ENCODE data around the gene IFNA2. TPM values are rescaled to one million over a fixed set of nuclear protein-coding genes. Genes with fewer than 3 reads are reported as not detected.
A peak's percentile ranks its signal among the peaks of the same experiment; 100 is the strongest.

Gene IFNA2
- total and polyA plus RNA-seq, 7 donors = not detected

GRCh38 chr9:21340735-21341134 lies 44.5 kb downstream of the IFNA2 start:
- no peak for TF ChIP-seq CTCF (IDR thresholded peaks at IDR 0.05)
- ATAC-seq = no peak
- Histone ChIP-seq H3K4me1 (no peaks in the 10 kb centered on the region), H3K27me3 (ENCODE audit: insufficient read depth in 3 of 3, low read length in 2 of 3) (no peaks in the 10 kb centered on the region), H3K9me3 (peaks cover 6% of the 10 kb centered on the region), H3K4me3 (no peak overlapping the region), H3K27ac (no peak overlapping the region), H3K36me3 (ENCODE audit: insufficient read depth in 1 of 2, low read depth in 1 of 2) (no peaks in the 10 kb centered on the region)
- 87 to 96% (median 95%) methylated on average over 4 of the region's 4 CpGs for WGBS, 3 donors
- intact Hi-C loops (cut with DNase I) = no loop called here
- no peak for DNase-seq

- H3K27ac ChIP-seq = no peak overlapping the region
- H3K36me3 ChIP-seq (ENCODE audit: insufficient read depth in 1 of 2, low read depth in 1 of 2) = peaks cover 6 to 8% of the 10 kb centered on the region in 2 donors
- no peak overlapping the region for H3K4me3 ChIP-seq
- DNase-seq = no peak
- H3K9me3 ChIP-seq = no peaks in the 10 kb centered on the region
- H3K27me3 ChIP-seq (ENCODE audit: insufficient read depth in 3 of 3, low read length in 2 of 3) = no peaks in the 10 kb centered on the region
- peaks cover 27% of the 10 kb centered on the region for H3K4me1 ChIP-seq
- ATAC-seq = no peak
- no peak for TF ChIP-seq CTCF (IDR thresholded peaks at IDR 0.05)
- intact Hi-C loops (cut with DNase I) = loop anchor here in 1 of 2 donors (10.0 kb wide), 1 partner anchor 458 kb away; no protein-coding TSS in a partner anchor
Measured at GRCh38 chr9:21336457-21336856, 48.7 kb downstream of the IFNA2 start.

GRCh38 chr9:21334701-21335632 lies 50.2 kb downstream of the IFNA2 start, which contains the start of gene KLHL9:
Gene KLHL9, minus strand, starts transcription at chr9:21335404. Its CDS starts 545 bp downstream, at chr9:21334859.
- intact Hi-C loops (cut with DNase I) = loop anchor here in 1 of 2 donors (10.0 kb wide), 1 partner anchor 460 kb away; no protein-coding TSS in a partner anchor
- DNase-seq (peak; percentile 93 to 97), ATAC-seq (peak; percentile 99 to 100 (median 99))
- H3K4me3 ChIP-seq = peak within 1 kb of the TSS; percentile 96
- H3K9me3 ChIP-seq = no peaks in the 10 kb centered on the region
- TF ChIP-seq CTCF (IDR thresholded peaks at IDR 0.05) = no peak
- H3K36me3 ChIP-seq (ENCODE audit: insufficient read depth in 1 of 2, low read depth in 1 of 2) = peaks cover 6 to 8% of the 10 kb centered on the region in 2 donors
- 0 to 1% (median 0%) methylated on average over 53 to 55 of the region's 55 CpGs for WGBS, 3 donors
- H3K27ac ChIP-seq = peak within 1 kb of the TSS; percentile 98
- H3K4me1 ChIP-seq = peaks cover 41% of the 10 kb centered on the region
- no peaks in the 10 kb centered on the region for H3K27me3 ChIP-seq (ENCODE audit: insufficient read depth in 3 of 3, low read length in 2 of 3)

Other genes starting within 250 kb of the IFNA2 start
- not detected for gene IFNW1, start 243.6 kb downstream of the IFNA2 start, total RNA-seq
- gene IFNW1, start 243.6 kb downstream of the IFNA2 start, polyA plus RNA-seq = not detected
- not detected for gene IFNA21, start 218.7 kb downstream of the IFNA2 start, total RNA-seq
- gene IFNA21, start 218.7 kb downstream of the IFNA2 start, polyA plus RNA-seq = not detected
- gene IFNA4, start 197.8 kb downstream of the IFNA2 start, total RNA-seq = not detected
- gene IFNA4, start 197.8 kb downstream of the IFNA2 start, polyA plus RNA-seq = not detected
- gene IFNA7, start 183.2 kb downstream of the IFNA2 start, total RNA-seq = not detected
- not detected for gene IFNA7, start 183.2 kb downstream of the IFNA2 start, polyA plus RNA-seq
- gene IFNA10, start 178.3 kb downstream of the IFNA2 start, total RNA-seq = not detected
- gene IFNA10, start 178.3 kb downstream of the IFNA2 start, polyA plus RNA-seq = under 1 TPM in 1 of 3 donors, not detected in 2; 0.14 TPM
- not detected for gene IFNA16, start 168.1 kb downstream of the IFNA2 start, total RNA-seq
- not detected for gene IFNA16, start 168.1 kb downstream of the IFNA2 start, polyA plus RNA-seq
- gene IFNA17, start 157.2 kb downstream of the IFNA2 start, total RNA-seq = not detected
- gene IFNA17, start 157.2 kb downstream of the IFNA2 start, polyA plus RNA-seq = not detected
- gene IFNA14, start 145.4 kb downstream of the IFNA2 start, total RNA-seq = not detected
- gene IFNA14, start 145.4 kb downstream of the IFNA2 start, polyA plus RNA-seq = not detected
- gene IFNA5, start 80.1 kb downstream of the IFNA2 start, total RNA-seq = not detected
- gene IFNA5, start 80.1 kb downstream of the IFNA2 start, polyA plus RNA-seq = under 1 TPM in 1 of 3 donors, not detected in 2; 0.05 TPM
- gene KLHL9, start 50.0 kb downstream of the IFNA2 start, total RNA-seq = 10 to 100 TPM in 1 of 4 donors, 1 to 10 TPM in 3; 7.5 to 10.2 (median 8.0) TPM
- 1 to 10 TPM; 3.6 to 8.4 (median 5.2) TPM for gene KLHL9, start 50.0 kb downstream of the IFNA2 start, polyA plus RNA-seq
- not detected for gene IFNA6, start 34.5 kb downstream of the IFNA2 start, total RNA-seq
- gene IFNA6, start 34.5 kb downstream of the IFNA2 start, polyA plus RNA-seq = not detected
- gene IFNA13, start 17.3 kb downstream of the IFNA2 start, total RNA-seq = not detected
- not detected for gene IFNA13, start 17.3 kb downstream of the IFNA2 start, polyA plus RNA-seq
- gene IFNA8, start 23.7 kb upstream of the IFNA2 start, total RNA-seq = not detected
- not detected for gene IFNA8, start 23.7 kb upstream of the IFNA2 start, polyA plus RNA-seq
- not detected for gene IFNA1, start 55.0 kb upstream of the IFNA2 start, total RNA-seq
- not detected for gene IFNA1, start 55.0 kb upstream of the IFNA2 start, polyA plus RNA-seq
- not detected for gene IFNE, start 96.9 kb upstream of the IFNA2 start, total RNA-seq
- gene IFNE, start 96.9 kb upstream of the IFNA2 start, polyA plus RNA-seq = not detected